ENCODE measurements around the gene PROM2. TPM values are rescaled to one million over a fixed set of nuclear protein-coding genes. Genes with fewer than 3 reads are reported as not detected.

Gene PROM2
- total RNA-seq, 4 donors from 2014 or later = 59.7 to 184 (median 83.5) TPM

- TF ChIP-seq POLR2A (IDR thresholded peaks at IDR 0.05) = no peak
- TF ChIP-seq, protein P1, sequence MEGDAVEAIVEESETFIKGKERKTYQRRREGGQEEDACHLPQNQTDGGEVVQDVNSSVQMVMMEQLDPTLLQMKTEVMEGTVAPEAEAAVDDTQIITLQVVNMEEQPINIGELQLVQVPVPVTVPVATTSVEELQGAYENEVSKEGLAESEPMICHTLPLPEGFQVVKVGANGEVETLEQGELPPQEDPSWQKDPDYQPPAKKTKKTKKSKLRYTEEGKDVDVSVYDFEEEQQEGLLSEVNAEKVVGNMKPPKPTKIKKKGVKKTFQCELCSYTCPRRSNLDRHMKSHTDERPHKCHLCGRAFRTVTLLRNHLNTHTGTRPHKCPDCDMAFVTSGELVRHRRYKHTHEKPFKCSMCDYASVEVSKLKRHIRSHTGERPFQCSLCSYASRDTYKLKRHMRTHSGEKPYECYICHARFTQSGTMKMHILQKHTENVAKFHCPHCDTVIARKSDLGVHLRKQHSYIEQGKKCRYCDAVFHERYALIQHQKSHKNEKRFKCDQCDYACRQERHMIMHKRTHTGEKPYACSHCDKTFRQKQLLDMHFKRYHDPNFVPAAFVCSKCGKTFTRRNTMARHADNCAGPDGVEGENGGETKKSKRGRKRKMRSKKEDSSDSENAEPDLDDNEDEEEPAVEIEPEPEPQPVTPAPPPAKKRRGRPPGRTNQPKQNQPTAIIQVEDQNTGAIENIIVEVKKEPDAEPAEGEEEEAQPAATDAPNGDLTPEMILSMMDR (IDR thresholded peaks at IDR 0.05) = no peak
- H3K27me3 ChIP-seq = peaks cover 0 to 76% (median 0%) of the 10 kb centered on the region in 4 donors
- no peak for DNase-seq
- H3K9me3 ChIP-seq = no peaks in the 10 kb centered on the region
- H3K27ac ChIP-seq = no peak overlapping the region
- intact Hi-C loops (cut with DNase I) = no loop called here
- H3K4me1 ChIP-seq = peaks cover under 1 to 40% (median 15%) of the 10 kb centered on the region in 3 donors
- H3K36me3 ChIP-seq = no peaks in the 10 kb centered on the region
- no peak overlapping the region for H3K4me3 ChIP-seq
- WGBS, 2 donors = 20 to 60% methylated on average over 1 to 2 of the region's 9 CpGs
Observed at GRCh38 chr2:95299961-95300360, 25.7 kb downstream of the PROM2 start.

DNA sequence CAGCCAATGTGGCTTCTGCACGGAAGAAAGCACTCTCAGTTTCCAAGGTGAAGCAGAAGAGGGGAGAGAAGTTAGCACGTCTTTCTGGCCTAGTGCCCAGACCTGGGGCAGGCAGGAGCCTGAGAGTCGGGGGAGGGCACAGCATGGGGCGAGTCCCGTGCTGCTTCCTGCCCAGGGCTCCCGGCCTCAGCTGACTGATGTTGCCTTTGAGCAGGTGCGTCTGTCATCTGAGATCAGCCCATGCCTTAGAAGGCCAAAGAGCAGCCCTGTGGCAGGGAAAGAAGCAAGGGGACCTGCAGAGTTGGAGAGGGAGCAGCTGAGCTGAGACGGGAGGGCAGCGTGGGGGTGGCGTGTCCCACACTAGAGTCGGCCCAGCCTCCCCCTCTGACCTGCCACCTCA lies 26.2 kb downstream of the PROM2 start:
- intact Hi-C loops (cut with DNase I) = no loop called here
- WGBS, 2 donors = 32 to 50% methylated on average over 2 to 6 of the region's 11 CpGs
- H3K27me3 ChIP-seq = peaks cover 0 to 76% (median 0%) of the 10 kb centered on the region in 4 donors
- no peak overlapping the region for H3K27ac ChIP-seq
- H3K36me3 ChIP-seq = no peaks in the 10 kb centered on the region
- peaks cover 6 to 45% (median 17%) of the 10 kb centered on the region in 3 donors for H3K4me1 ChIP-seq
- no peaks in the 10 kb centered on the region for H3K9me3 ChIP-seq
- no peak for DNase-seq
- no peak overlapping the region for H3K4me3 ChIP-seq
- TF ChIP-seq POLR2A (IDR thresholded peaks at IDR 0.05) = no peak

DNA sequence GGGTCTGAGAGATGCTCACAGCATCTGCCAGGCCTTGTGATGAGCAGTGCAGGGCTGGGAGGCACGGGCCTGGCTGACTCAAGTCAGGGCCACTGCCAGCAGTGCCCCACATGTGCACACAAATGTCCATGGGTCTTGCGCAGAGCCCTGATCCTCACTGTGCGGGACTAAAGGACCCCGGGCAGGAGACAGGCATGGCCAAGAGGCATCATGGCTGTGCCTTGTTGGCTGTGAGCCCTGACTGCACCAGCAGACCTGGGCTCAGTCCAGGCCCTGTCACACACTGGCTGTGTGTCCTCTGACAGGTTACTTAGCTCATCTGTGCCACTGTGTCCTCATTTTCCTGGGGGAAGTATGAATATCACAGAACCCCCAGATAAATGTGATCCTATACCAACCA lies 26.9 kb downstream of the PROM2 start:
- no peak for TF ChIP-seq POLR2A (IDR thresholded peaks at IDR 0.05)
- TF ChIP-seq, protein P1 (IDR thresholded peaks at IDR 0.05) = no peak
- no peak for DNase-seq
- intact Hi-C loops (cut with DNase I) = no loop called here
- H3K27ac ChIP-seq = no peak overlapping the region
- peaks cover 7 to 47% (median 19%) of the 10 kb centered on the region in 3 donors for H3K4me1 ChIP-seq
- H3K36me3 ChIP-seq = no peaks in the 10 kb centered on the region
- WGBS, 2 donors = no CpG with 5 or more reads among the region's 4 CpGs
- no peaks in the 10 kb centered on the region for H3K9me3 ChIP-seq
- H3K27me3 ChIP-seq = peaks cover 0 to 74% (median 0%) of the 10 kb centered on the region in 4 donors
- no peak overlapping the region for H3K4me3 ChIP-seq

- H3K27me3 ChIP-seq = peaks cover 0 to 74% (median 0%) of the 10 kb centered on the region in 4 donors
- no peak overlapping the region for H3K4me3 ChIP-seq
- H3K9me3 ChIP-seq = no peaks in the 10 kb centered on the region
- H3K36me3 ChIP-seq = no peaks in the 10 kb centered on the region
- H3K27ac ChIP-seq = no peak overlapping the region
- TF ChIP-seq, protein P1 (IDR thresholded peaks at IDR 0.05) = no peak
- no peak for TF ChIP-seq POLR2A (IDR thresholded peaks at IDR 0.05)
- WGBS, 2 donors = 77 to 80% methylated on average over 6 of the region's 17 CpGs
- intact Hi-C loops (cut with DNase I) = no loop called here
- peaks cover 7 to 47% (median 12%) of the 10 kb centered on the region in 3 donors for H3K4me1 ChIP-seq
- no peak for DNase-seq
Observed at GRCh38 chr2:95301876-95302641, 27.8 kb downstream of the PROM2 start.

DNA sequence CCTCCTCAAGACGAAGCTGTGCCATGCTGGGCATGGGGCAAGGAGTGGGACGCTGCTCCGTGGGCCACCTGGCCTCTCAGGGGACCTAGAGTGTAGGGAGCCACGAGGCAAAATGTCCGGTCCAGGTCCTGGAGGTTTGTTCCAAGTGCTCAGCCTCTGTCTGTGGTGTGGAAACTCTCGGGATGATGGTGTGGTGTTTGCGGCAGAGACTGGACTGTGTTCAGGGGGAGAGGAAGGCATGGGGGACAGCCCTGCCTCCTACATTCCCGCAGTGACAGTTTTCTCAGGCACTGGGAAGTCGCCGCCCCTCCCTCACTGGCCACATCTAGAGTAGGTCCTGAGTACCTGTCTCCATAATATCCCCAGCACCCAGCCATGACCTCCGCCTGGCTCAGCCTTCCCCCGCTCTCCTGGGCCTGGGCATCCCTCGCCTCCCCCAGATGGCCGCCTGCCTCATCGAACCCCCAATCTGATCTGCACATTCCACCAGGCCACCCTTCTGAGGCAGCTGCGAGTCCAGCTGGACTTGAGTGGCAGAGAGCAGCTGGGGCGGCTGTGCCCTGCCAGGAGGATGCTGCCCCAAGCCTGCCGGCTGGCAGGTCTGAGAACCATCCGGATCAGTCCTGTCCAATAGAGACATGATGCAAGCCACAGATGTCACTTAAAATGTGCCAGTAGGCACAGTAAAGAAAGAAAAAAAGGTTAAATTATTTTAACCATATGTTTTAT lies 29.1 kb downstream of the PROM2 start:
- H3K4me3 ChIP-seq = no peak overlapping the region
- H3K27ac ChIP-seq = no peak overlapping the region
- DNase-seq = no peak
- WGBS, 2 donors = 80 to 82% methylated on average over 12 to 15 of the region's 19 CpGs
- TF ChIP-seq, protein P1 (IDR thresholded peaks at IDR 0.05) = no peak
- no peak for TF ChIP-seq POLR2A (IDR thresholded peaks at IDR 0.05)
- peaks cover 0 to 69% (median 0%) of the 10 kb centered on the region in 4 donors for H3K27me3 ChIP-seq
- peaks cover 7 to 52% (median 10%) of the 10 kb centered on the region in 3 donors for H3K4me1 ChIP-seq
- no peaks in the 10 kb centered on the region for H3K9me3 ChIP-seq
- intact Hi-C loops (cut with DNase I) = no loop called here
- no peaks in the 10 kb centered on the region for H3K36me3 ChIP-seq
